ENCODE measurements around the gene CALHM5. TPM values are rescaled to one million over a fixed set of nuclear protein-coding genes. Genes with fewer than 3 reads are reported as not detected.
A peak's percentile ranks its signal among the peaks of the same experiment; 100 is the strongest.

Gene CALHM5
- total and polyA plus RNA-seq, 7 donors = 0.52 to 1.2 (median 0.81) TPM

DNA sequence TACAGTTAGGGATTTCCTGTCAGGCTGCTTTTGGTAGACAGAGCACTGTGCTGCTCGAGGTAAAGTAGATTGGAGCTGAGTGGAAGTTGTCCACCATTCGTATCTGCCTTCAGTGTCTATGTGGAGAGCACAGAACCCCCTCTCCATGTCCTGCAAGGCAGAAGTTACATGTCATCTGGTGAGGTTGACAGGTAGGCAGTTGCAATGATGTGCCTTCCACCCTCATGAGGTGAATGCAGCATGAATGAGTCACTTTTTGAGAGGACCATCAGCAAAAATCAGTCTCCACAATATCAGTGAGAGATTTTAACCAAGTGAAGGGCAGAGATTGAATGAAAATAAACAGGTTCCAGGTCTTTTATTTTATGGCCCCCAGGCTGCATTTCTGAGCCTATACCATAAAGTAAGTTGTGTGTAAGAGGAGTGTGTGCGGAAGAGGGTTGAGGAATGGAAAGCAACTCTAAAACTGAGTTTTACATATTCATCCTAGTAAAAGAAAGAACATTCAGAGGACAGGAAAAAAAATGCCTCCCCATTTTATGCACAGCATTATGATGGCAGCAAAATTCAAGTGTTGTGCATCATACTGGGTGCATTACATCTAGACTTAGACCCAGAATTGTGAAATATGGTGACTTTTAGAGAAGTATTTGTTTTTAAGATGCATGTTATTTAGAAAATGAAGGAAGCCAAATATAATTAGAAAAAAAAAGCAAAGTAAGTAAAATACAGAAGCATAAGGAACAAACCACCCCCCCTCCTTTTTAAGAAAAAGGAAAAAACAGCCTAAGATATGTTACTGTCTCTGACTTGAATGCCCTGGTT, 18.2 kb downstream of the CALHM5 start:
- TF ChIP-seq, protein P1, sequence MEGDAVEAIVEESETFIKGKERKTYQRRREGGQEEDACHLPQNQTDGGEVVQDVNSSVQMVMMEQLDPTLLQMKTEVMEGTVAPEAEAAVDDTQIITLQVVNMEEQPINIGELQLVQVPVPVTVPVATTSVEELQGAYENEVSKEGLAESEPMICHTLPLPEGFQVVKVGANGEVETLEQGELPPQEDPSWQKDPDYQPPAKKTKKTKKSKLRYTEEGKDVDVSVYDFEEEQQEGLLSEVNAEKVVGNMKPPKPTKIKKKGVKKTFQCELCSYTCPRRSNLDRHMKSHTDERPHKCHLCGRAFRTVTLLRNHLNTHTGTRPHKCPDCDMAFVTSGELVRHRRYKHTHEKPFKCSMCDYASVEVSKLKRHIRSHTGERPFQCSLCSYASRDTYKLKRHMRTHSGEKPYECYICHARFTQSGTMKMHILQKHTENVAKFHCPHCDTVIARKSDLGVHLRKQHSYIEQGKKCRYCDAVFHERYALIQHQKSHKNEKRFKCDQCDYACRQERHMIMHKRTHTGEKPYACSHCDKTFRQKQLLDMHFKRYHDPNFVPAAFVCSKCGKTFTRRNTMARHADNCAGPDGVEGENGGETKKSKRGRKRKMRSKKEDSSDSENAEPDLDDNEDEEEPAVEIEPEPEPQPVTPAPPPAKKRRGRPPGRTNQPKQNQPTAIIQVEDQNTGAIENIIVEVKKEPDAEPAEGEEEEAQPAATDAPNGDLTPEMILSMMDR (IDR thresholded peaks at IDR 0.05) = no peak
- no peak for DNase-seq
- no peak for ATAC-seq
- intact Hi-C loops (cut with DNase I) = loop anchor here (5.0 to 10.0 kb wide), 3 partner anchors 87 to 242 kb away; no protein-coding TSS in a partner anchor
- no peak overlapping the region for H3K27ac ChIP-seq
- H3K27me3 ChIP-seq (ENCODE audit: insufficient read depth in 3 of 3, low read length in 2 of 3) = no peaks in the 10 kb centered on the region
- 70 to 77% (median 76%) methylated on average over 3 of the region's 3 CpGs for WGBS, 3 donors
- H3K9me3 ChIP-seq = no peaks in the 10 kb centered on the region
- H3K36me3 ChIP-seq (ENCODE audit: insufficient read depth in 1 of 2, low read depth in 1 of 2) = no peaks in the 10 kb centered on the region
- no peaks in the 10 kb centered on the region for H3K4me1 ChIP-seq
- no peak overlapping the region for H3K4me3 ChIP-seq

DNA sequence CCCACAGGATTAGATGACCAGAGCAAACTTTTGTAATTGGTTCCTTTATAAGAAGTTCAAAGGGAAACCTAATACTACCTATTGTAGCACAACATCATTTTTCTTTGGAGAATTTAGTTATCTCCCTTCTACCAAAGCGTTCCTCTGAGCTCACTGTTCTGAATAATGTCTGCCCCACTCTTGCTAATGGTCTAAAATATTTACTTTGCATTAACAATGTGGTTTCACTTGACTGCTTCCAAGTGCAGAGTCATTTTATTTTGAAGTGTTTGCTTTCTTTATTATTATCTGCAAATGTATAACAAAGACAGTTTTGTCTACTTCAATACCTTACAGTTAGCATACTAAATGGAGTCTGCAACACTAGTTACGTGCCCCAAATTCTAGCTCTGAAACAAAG, 19.0 kb downstream of the CALHM5 start:
- Histone ChIP-seq H3K27me3 (ENCODE audit: insufficient read depth in 3 of 3, low read length in 2 of 3) (no peaks in the 10 kb centered on the region), H3K27ac (no peak overlapping the region), H3K4me3 (no peak overlapping the region), H3K4me1 (no peaks in the 10 kb centered on the region), H3K9me3 (no peaks in the 10 kb centered on the region), H3K36me3 (ENCODE audit: insufficient read depth in 1 of 2, low read depth in 1 of 2) (no peaks in the 10 kb centered on the region)
- TF ChIP-seq, protein P1 (IDR thresholded peaks at IDR 0.05) = no peak
- ATAC-seq = no peak
- intact Hi-C loops (cut with DNase I) = loop anchor here (5.0 to 10.0 kb wide), 3 partner anchors 88 to 243 kb away; no protein-coding TSS in a partner anchor
- WGBS, 3 donors = 83 to 88% (median 84%) methylated on average over 2 of the region's 2 CpGs
- no peak for DNase-seq

DNA sequence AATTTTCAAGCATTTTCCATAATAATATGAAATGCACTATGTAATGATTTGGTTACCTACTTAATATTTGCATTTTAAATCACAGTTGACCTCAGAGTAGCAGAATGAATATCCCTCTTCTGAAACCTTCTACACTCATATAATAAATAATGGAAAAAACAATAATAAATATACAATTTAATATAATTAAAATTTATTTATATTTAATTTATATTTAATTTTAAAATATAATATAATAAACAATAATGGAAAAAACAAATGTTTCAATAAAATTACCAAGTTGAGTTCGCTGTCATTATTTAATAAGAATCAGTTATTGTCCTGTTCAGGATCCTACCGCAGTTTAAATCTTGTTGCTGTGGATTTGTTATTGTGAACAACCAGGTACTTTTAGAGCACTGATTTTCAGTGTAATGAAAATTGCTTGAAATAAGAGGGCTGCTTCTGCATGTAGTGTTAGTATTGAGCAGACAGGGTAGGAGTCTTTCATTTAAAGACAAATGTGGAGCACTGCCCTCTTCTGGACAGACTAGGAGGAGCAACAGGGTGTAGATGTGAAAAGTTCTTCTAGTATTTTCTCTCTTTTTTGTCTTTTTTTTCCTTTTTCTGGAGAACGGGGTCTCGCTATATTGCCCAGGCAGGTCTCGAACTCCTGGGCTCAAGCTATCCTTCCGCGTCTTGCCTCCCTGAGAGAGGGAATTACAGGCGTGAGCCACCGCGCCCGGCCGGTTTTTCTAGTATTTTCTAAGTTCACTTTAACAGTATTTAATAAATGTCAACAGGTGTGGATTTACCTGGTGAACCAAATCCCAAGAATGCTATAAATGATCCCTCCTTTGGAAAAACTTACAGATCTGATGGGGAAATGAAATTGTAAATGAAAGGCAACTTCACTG, 20.5 kb downstream of the CALHM5 start:
- 82 to 87% (median 86%) methylated on average over 12 of the region's 12 CpGs for WGBS, 3 donors
- peak in 1 of 2 donors; percentile 31 for DNase-seq
- H3K27ac ChIP-seq = no peak overlapping the region

DNA sequence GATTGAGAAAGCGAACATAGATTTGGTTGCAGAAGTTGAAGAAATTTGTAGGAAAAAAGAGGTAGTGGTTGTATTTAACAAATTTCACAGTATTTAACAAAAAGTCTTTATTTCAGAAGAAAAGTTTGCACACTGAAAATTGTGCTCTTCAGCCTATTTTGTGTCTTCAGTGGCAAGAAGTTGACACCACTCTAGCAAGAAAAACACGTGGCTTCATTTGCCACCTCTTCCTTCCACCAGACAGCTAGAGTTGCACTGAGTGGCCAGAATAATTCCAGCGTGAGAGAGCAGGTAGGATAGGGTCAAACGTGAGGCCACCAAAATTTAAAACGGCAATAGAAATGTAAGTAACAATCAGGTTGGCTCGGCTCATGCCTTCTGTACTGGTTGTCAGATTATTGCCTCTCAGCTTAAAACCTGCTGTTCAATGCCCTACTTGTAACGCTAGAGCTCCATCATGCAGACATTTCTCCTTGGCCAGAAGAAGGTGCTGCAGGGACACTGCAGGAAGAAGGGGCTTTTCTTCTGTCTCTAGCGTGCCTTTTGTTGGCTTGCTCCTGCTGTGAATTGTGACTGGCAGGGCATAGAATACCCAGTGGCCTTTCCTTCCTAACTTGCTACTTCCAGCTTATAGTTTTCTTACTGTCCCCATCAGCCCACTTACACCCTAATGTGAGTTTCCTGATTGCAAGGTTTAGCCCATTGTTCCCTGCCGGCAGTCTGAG, 22.0 kb downstream of the CALHM5 start:
- Histone ChIP-seq H3K9me3 (no peaks in the 10 kb centered on the region), H3K27me3 (ENCODE audit: insufficient read depth in 3 of 3, low read length in 2 of 3) (no peaks in the 10 kb centered on the region), H3K36me3 (ENCODE audit: insufficient read depth in 1 of 2, low read depth in 1 of 2) (no peaks in the 10 kb centered on the region), H3K4me1 (peaks cover 3% of the 10 kb centered on the region), H3K27ac (no peak overlapping the region), H3K4me3 (no peak overlapping the region)
- TF ChIP-seq, protein P1 (IDR thresholded peaks at IDR 0.05) = no peak
- intact Hi-C loops (cut with DNase I) = loop anchor here (5.0 to 10.0 kb wide), 3 partner anchors 91 to 246 kb away; no protein-coding TSS in a partner anchor
- 44 to 46% (median 45%) methylated on average over 9 of the region's 9 CpGs for WGBS, 3 donors
- DNase-seq = no peak
- ATAC-seq = no peak

More for the DNA sequence above, 20.5 kb downstream of the CALHM5 start:
- peaks cover 3% of the 10 kb centered on the region for H3K4me1 ChIP-seq
- no peaks in the 10 kb centered on the region for H3K27me3 ChIP-seq (ENCODE audit: insufficient read depth in 3 of 3, low read length in 2 of 3)
- intact Hi-C loops (cut with DNase I) = loop anchor here (5.0 to 10.0 kb wide), 3 partner anchors 90 to 245 kb away; no protein-coding TSS in a partner anchor
- peak; percentile 79 to 91 (median 90) for ATAC-seq
- TF ChIP-seq, protein P1 (IDR thresholded peaks at IDR 0.05) = peak; percentile 85
- H3K36me3 ChIP-seq (ENCODE audit: insufficient read depth in 1 of 2, low read depth in 1 of 2) = no peaks in the 10 kb centered on the region
- no peak overlapping the region for H3K4me3 ChIP-seq
- H3K9me3 ChIP-seq = no peaks in the 10 kb centered on the region
